NCI-H226 (cell line): ENCODE results near the gene CTIF.

Source experiments
- DNase-seq: peaks from one replicate; pipeline ENCODE4 v3.0.0-alpha.2; 2015

The CTIF gene

GRCh38 chr18:48575658-48576456 is 37.0 kb downstream of the CTIF start:
- no peak for DNase-seq

DNA sequence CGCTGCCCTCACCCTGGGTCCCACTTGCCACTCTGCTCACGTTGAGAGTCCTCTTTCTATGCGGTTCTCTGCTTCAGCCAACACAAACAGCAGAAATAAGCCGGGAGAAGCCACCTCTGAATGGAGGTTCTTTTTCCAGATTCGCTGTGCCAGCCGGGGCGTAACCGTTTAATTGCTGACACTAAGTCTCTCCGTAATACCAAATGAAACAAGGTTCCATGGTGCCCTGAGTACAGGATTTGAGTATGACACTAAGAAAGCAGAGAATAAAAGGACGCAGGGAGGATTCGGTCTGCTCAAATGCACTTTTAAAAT is 37.6 kb downstream of the CTIF start:
- DNase-seq: no peak

DNA sequence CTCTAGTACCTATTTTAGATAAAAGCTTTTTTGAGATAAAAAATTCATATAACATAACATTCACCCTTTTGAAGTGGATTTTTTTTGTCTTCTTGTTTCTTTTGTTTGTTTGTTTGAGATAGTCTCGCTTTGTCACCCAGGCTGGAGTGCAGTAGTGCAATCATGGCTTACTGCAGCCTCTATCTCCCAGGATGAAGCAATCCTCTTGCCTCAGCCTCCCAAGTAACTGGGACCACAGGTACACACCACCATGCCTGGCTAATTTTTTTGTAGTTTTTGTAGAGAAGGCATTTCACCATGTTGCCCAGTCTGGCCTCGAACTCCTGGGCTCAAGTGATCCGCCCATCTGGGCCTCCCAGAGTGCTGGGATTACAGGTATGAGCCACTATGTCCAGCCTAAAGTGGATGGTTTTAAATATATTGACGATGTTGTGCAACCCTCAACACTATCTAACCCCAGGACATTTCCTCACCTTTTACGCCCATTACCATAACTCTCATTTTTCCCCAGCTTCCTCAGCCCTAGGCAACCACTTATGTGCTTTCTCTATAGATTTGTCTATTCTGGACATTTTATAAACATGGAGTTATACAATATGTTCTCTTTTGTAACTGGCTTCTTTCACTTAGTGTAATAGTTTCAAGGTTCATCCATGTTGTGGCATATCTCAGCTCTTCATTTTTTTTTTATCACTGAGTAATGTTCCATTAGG is 38.8 kb downstream of the CTIF start:
- DNase-seq: no peak

- no peak for DNase-seq
Observed at GRCh38 chr18:48578289-48578688, 39.5 kb downstream of the CTIF start.

DNA sequence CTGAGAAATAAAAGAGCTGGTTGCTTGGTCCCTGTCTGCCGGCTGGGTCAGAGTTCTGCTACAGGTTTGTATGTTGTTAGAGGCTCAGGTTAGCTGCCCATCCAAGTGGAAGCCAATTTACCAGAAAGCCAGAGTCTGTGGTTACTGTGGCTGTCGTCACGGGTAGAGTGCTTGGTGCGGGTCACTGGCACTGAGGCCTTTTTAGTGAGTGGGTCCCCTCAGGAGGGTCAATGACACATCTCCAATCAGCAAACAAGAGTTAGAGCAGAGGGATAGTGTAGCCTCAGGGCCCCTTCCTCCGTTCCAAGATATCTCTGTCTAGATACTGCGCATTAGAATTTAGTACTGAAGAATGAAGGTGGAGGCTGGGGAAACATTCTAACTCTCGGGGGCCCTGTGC is 41.2 kb downstream of the CTIF start:
- DNase-seq: no peak

GRCh38 chr18:48580782-48581181 is 42.0 kb downstream of the CTIF start:
- DNase-seq: peak; percentile 3

DNA sequence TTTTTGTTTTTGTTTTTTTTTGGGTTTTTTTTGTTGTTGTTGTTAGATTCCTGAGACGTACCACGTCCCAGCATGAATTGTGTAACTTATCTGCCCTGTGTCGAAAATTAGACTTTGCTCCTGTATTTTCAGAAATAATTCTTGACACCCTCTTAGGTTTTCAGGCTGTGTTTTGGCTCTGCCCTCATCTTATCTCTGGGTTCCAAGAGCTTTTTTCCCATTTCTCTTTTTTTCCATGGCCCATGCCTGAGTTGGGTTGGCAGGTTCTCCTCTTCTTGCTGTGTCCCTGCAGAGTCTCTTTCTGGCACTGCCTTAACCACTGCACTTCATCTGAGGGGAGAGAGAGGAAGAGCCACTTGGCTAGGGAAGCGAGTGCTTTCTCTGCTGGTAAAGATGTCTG is 42.4 kb downstream of the CTIF start:
- no peak for DNase-seq

GRCh38 chr18:48581941-48582340 is 43.1 kb downstream of the CTIF start:
- no peak for DNase-seq

DNA sequence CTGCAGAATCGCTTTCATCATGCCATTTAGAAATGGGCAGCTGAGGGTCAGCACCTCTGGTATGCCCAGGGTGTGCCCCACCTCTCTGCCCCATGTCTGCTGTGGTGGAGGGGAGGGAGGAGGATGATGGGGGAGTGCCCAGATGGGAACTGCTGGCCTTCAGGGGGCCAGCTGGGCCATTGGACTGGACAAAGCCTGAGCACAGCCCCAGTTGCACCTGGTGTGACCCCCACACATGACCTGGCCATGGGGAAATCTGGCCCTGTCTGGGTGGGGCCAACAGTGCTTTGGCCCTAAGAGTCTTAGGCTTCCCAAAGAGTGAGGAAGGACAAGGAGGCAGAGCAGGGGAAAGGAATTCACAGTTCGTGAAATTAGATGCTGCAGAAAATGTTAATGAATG is 44.1 kb downstream of the CTIF start:
- DNase-seq: no peak

- peak; percentile 1 for DNase-seq
Observed at GRCh38 chr18:48583573-48583972, 44.7 kb downstream of the CTIF start.

- DNase-seq: no peak
Observed at GRCh38 chr18:48589797-48590519, 51.1 kb downstream of the CTIF start.

- DNase-seq: peak; percentile 92
Observed at GRCh38 chr18:48590678-48591077, 51.8 kb downstream of the CTIF start.

DNA sequence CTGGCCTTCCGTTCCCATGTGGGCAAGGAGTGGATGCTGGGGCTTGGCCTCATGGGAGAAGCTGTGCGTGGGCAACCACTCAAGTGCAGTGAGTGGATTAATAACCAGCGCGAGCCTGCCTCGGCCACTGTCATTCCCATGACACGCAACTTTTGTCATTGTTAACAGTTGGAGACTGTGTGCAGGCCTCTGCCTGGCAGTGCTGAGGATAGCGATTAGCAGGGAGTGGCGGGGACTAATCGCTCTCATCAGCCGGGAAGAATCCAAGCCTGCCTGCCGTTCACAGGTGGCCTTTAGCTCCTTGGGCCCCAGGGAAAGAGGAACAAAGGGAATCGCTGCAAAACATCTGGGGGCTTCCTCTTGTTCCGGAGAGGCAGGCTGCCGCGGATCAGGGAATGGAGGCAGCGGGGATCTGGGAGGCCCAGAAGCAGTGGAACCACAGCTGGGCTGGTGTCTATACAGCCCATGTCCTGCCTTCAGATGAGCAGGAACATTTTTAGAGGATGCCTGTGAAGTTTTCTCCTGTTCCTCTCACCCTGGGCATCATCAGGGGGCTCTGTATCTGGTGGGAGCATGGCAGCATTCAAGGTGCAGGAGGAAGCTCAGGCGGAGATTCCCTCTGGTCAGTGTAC is 53.8 kb downstream of the CTIF start:
- DNase-seq: no peak

DNA sequence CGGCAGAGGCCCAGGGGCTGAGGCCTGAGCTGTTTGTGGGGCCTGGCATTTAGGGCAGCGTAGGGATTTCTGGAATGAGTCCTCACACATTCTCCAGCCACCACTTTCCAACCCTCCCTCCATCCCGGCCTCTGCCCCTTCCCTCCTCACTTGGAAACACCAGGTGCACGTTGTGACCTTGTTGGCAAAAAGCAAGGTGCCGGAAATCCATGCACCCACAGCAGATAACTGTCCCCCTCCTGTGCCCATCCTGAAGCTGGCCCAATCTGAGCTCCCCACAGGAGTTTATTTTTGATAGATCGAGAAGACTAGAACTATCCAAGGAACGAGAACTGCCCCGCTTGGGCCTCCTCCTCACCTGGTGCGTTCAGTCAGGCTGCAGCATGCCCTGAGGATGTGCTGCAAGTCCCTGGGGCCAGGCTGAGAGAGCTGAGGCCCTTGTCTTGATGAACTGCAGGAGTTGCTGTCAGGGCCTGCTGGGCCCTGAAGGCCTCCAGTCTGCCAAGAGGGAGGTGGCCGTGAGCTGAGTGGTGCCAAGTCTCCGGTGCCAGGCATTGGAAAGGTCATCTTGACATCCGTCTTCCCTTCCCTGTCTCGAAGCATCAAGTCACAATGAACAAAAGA is 55.8 kb downstream of the CTIF start:
- no peak for DNase-seq

GRCh38 chr18:48595703-48596218 is 56.9 kb downstream of the CTIF start:
- no peak for DNase-seq

DNA sequence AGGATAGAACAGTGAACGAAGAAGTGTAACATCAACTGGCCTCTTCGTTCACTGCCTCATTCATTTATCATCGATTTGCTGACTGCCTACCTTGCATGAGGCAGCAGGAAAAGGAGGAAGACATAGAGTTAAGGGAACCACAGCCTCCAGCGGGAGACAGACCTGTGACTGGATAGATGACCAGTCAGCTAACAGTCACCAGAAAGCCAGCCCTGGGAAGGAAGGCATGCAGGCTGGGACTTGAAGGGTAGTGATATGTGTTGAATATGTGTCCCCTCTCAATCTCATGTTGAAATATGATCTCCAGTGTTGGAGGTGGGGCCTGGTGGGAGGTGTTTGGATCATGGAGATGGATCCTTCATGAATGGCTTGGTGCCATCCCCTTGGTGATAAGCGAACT is 58.3 kb downstream of the CTIF start:
- no peak for DNase-seq

- DNase-seq: no peak
Observed at GRCh38 chr18:48597671-48598070, 58.8 kb downstream of the CTIF start.

DNA sequence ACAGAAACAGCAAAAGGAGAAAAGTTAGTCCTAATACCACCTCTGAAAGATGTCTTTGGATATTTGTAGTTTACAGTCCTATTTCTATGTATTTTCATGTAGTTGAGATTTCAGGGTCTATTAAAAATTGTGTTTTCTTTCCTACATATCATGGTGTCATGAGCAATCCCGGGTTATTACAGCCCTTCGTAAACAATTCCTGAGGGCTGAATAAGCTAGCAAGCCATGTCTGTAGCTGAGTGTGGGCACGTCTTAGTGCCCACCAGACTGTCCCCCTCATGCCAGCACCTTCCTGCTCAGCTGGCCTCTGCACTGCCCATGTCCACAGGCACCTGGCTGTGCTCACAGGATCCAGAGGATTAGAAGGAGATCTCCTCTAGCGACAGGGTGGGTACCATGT is 60.6 kb downstream of the CTIF start:
- DNase-seq: no peak

DNA sequence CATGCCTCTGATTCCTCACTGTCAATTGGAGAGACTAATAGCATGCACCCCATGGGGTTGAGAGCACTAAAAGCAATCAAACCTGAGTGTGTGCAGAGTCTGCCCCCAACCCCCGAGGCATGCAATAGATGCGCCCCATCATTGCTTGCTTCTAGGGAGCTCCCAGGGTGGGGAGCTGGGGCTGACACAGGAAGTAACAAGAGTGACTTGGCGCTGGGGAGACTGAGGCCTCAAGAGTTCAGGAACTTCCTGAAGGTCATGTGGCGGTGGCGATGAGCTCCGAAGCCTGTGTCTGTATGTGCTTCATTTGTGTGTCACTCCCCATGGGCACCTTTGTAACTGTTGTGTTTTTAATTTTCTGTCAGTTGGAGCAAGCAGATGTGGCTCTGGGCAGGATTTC is 61.2 kb downstream of the CTIF start:
- DNase-seq: no peak

DNA sequence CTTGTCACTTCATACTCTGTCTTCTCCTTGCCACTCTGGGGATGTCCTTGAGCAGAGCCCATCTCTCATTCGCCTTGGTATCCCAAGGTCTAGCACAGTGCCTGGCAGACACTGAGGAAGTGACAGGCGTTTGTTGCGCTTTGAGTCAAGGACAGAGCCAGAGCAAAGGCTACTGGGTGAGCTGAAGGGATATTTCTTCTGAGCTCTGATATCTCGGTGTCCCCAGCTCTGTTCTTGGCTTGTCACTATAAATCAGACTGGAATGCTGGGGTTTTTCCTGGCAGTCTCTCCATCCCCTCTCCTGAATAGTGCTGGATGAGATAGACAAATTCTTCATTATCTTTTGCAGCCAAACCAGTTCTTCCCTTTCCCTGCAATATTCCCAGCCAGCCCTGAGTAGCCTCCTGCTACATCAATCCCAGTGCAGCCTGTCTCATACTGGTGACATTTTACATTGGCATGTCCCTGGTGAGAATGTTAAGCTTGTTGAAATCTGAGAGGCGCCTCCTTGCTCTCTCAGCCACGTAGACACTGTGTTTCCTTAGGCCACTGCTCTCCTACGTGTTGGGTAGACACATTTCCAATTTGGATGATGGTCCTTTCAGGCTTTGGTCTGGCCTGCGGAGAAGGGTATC is 61.7 kb downstream of the CTIF start:
- no peak for DNase-seq

DNA sequence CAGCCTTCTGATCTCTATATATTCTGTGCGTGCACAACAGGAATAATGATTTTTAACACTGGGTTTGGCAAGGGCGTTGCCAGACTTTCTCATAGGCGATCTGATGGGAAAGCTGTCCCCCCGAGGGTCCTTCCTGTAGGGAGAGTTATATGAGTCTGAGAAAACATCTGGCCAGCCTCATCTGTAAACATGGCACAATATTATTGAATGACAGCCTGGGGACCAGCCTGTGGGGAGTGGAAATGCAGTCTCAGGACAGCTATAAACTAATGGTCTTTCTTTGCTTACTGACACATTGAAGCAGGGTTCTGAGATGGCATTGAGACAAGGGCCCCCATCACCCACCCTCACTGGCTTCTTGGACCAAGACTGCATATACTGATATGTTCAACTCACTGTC is 62.5 kb downstream of the CTIF start:
- no peak for DNase-seq

DNA sequence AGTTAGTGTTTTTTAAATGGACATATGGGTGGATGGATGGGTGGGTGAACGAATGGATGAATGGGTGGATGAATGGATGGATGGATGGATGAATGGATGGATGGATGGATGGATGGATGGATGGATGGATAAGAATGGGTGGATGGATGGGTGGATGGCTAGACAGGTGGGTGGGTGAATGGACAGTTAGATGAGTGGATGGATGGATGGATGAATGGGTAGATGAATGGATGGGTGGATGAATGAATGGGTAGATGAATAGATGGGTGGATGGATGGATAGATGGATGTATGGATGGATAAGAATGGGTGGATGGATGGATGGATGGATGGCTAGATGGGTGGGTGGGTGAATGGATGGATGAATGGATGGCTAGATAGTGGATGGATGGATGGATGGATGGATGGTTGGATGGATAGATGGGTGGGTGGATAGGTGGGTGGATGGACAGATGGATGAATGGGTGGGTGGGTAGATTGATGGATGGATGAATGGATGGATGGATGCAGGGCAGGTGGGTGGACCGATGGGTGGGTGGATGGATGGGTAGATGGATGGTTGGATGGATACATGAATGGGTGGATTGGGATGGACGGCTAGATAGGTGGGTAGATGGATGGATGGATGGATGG is 64.0 kb downstream of the CTIF start:
- no peak for DNase-seq
